GM12892 (cell line): ENCODE data around the gene HTRA1.

Experiments used
- POLR2A ChIP-seq: IDR thresholded peaks from 2 replicates; pipeline ENCODE4 v1.6.1; 2011; ENCODE audit warnings: low read depth, low read length, control low read depth
- POLR2AphosphoS5 ChIP-seq: IDR thresholded peaks from 2 replicates; pipeline ENCODE4 v1.6.1; 2011; ENCODE audit warnings: low read depth, low read length, control low read depth
- TAF1 ChIP-seq: IDR thresholded peaks from 2 replicates; pipeline ENCODE4 v1.6.1; 2011; ENCODE audit warnings: low read depth, mild to moderate bottlenecking, control low read depth, low read length, borderline replicate concordance

- TF ChIP-seq TAF1 (no peak), POLR2AphosphoS5 (no peak), POLR2A (no peak)
These were observed 26.0 kb upstream of the HTRA1 start for GRCh38 chr10:122435212-122435827.
